ENCODE results near the gene TSPAN12. TPM values are rescaled to one million over a fixed set of nuclear protein-coding genes. Genes with fewer than 3 reads are reported as not detected.

Gene TSPAN12
- total and polyA plus RNA-seq, 2 of the 8 experiments (the other 6 are each of a cell fraction or from before 2014, with no cell fraction given) = 6.1 to 17.9 TPM

DNA sequence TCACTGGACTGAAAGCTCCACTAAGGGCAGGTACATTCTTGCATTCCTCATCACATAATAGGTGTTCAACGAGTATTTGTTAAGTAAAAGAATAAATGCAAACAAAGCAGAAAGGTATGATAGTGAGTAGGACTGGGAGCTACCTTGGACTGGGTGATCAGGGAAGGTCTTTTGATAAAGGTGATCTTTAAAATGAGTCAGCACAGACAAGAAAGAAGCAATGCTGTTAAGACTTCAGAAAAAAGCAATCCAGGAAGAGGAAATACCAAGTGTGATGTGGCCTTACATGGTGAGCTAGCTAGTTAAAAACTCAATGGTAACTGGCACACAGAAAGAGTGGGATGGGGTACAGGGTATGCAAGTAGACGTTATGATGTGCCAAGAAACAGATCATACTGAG, 40.1 kb downstream of the TSPAN12 start:
- Histone ChIP-seq H3K79me2 (ENCODE audit: control insufficient read depth in 1 of 2, insufficient read depth in 2 of 2, low read length in 2 of 2) (no peaks in the 10 kb centered on the region), H2AK5ac (ENCODE audit: low read depth, low read length) (no peak overlapping the region), H3K4me3 (ENCODE audit: extremely low read depth in 1 of 4, insufficient read depth in 2 of 4, low read depth in 3 of 4, low read length in 4 of 4) (no peak overlapping the region), H3K14ac (ENCODE audit: insufficient read length) (no peak overlapping the region), H3K4me1 (replicated peaks in 1 of 4; ENCODE audit: control insufficient read depth in 3 of 4, insufficient read depth in 4 of 4, low read length in 3 of 4) (peaks cover 0 to 4% (median 0%) of the 10 kb centered on the region in 4 experiments; a peak in 2 of 7 replicates), H4K8ac (ENCODE audit: extremely low read depth, insufficient read depth, low read length) (no peak overlapping the region), H3K23me2 (ENCODE audit: low read depth, low read length) (no peaks in the 10 kb centered on the region), H2BK12ac (ENCODE audit: low read depth, low read length) (no peak overlapping the region), H3K9ac (replicated peaks in 1 of 4; ENCODE audit: extremely low read depth in 1 of 4, low read depth in 3 of 4, low read length in 3 of 4) (no peak overlapping the region), H4K20me1 (replicated peaks in 1 of 2; ENCODE audit: control insufficient read depth in 1 of 2, insufficient read depth in 2 of 2, low read length in 2 of 2) (no peaks in the 10 kb centered on the region), H3K56ac (replicated peaks; ENCODE audit: insufficient read length, low read depth, low read length) (no peak overlapping the region), H3K36me3 (ENCODE audit: control insufficient read depth in 2 of 4, insufficient read depth in 4 of 4, low read length in 3 of 4) (no peaks in the 10 kb centered on the region), H4K5ac (ENCODE audit: insufficient read length, low read depth, low read length) (no peak overlapping the region), H3K79me1 (ENCODE audit: low read depth, low read length) (no peaks in the 10 kb centered on the region), H2BK5ac (ENCODE audit: low read depth, low read length) (no peak overlapping the region), H2AFZ (ENCODE audit: low read length) (no peak overlapping the region), H3K4me2 (ENCODE audit: insufficient read depth in 1 of 2, low read depth in 2 of 2, low read length in 2 of 2) (no peak overlapping the region), H3K4ac (replicated peaks; ENCODE audit: insufficient read length, low read depth, low read length) (no peak overlapping the region), H4K91ac (replicated peaks; ENCODE audit: insufficient read length, low read length) (no peak overlapping the region), H3K18ac (ENCODE audit: extremely low read depth, low read length) (no peak overlapping the region), H2BK15ac (ENCODE audit: low read length) (no peak overlapping the region), H2BK120ac (replicated peaks; ENCODE audit: low read depth, low read length) (no peak overlapping the region), H3K27ac (ENCODE audit: low read depth, low read length) (no peak overlapping the region), H3K9me3 (ENCODE audit: insufficient read depth in 2 of 2, low read depth in 1 of 2, low read length in 1 of 2) (no peaks in the 10 kb centered on the region), H2BK20ac (ENCODE audit: low read length) (no peak overlapping the region), H3K23ac (ENCODE audit: insufficient read length) (no peak overlapping the region), H3K27me3 (replicated peaks in 1 of 4; ENCODE audit: control insufficient read depth in 3 of 4, extremely low read depth in 1 of 4, insufficient read depth in 3 of 4, low read length in 3 of 4) (no peaks in the 10 kb centered on the region)
- DNase-seq (ENCODE audit: low read depth in 1 of 2, low spot score in 2 of 2) (no peak), FAIRE-seq (no peak)
- ChIA-PET CTCF (ENCODE audit: partially characterized antibody) (interaction anchor here (0.7 to 1.6 kb wide), 3 partner anchors 8 to 26 kb away, joined by 4 to 7 read pairs (median 6); no protein-coding TSS in a partner anchor), POLR2A (ENCODE audit: partially characterized antibody) (no interaction called here)
- WGBS, 2 experiments (ENCODE audit: extremely low coverage in 1 of 2, insufficient coverage in 1 of 2, insufficient read length in 1 of 2, insufficient replicate concordance in 2 of 2, low coverage in 1 of 2, low lambda C conversion rate in 2 of 2, missing lambda C conversion rate in 1 of 2) = 90% methylated on average over 2 of the region's 2 CpGs; no CpG with 5 or more reads in 1 of the 2 experiments
- TF ChIP-seq POLR2A (IDR thresholded peaks at IDR 0.05; ENCODE audit: control extremely low read depth in 1 of 2, low read depth in 2 of 2, low read length in 2 of 2) (no peak), TAF1 (IDR thresholded peaks at IDR 0.05; ENCODE audit: low read depth, low read length) (no peak), SIRT6 (IDR thresholded peaks at IDR 0.05; ENCODE audit: low read length) (no peak), POLR2AphosphoS5 (IDR thresholded peaks at IDR 0.05; ENCODE audit: low read depth, low read length) (no peak), CEBPB (IDR thresholded peaks at IDR 0.05; ENCODE audit: low read depth, low read length) (no peak), YY1 (IDR thresholded peaks at IDR 0.05; ENCODE audit: low read depth, low read length) (no peak), CHD2 (IDR thresholded peaks at IDR 0.05; ENCODE audit: low read length) (no peak), TAF7 (optimal IDR thresholded peaks at IDR 0.05; ENCODE audit: borderline replicate concordance, low read depth, low read length) (no peak), NRF1 (IDR thresholded peaks at IDR 0.05; ENCODE audit: low read depth, low read length) (no peak), ZNF274 (IDR thresholded peaks at IDR 0.05; ENCODE audit: borderline replicate concordance, extremely low read depth, low read length) (no peak)
- TF ChIP-seq, protein P1, sequence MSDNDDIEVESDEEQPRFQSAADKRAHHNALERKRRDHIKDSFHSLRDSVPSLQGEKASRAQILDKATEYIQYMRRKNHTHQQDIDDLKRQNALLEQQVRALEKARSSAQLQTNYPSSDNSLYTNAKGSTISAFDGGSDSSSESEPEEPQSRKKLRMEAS (IDR thresholded peaks at IDR 0.05) = no peak
- TF ChIP-seq, protein P2, sequence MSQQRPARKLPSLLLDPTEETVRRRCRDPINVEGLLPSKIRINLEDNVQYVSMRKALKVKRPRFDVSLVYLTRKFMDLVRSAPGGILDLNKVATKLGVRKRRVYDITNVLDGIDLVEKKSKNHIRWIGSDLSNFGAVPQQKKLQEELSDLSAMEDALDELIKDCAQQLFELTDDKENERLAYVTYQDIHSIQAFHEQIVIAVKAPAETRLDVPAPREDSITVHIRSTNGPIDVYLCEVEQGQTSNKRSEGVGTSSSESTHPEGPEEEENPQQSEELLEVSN (IDR thresholded peaks at IDR 0.05) = no peak

Measured in H1 (cell line).